Measurements from ENCODE around the gene SGCG.

SGCG gene

DNA sequence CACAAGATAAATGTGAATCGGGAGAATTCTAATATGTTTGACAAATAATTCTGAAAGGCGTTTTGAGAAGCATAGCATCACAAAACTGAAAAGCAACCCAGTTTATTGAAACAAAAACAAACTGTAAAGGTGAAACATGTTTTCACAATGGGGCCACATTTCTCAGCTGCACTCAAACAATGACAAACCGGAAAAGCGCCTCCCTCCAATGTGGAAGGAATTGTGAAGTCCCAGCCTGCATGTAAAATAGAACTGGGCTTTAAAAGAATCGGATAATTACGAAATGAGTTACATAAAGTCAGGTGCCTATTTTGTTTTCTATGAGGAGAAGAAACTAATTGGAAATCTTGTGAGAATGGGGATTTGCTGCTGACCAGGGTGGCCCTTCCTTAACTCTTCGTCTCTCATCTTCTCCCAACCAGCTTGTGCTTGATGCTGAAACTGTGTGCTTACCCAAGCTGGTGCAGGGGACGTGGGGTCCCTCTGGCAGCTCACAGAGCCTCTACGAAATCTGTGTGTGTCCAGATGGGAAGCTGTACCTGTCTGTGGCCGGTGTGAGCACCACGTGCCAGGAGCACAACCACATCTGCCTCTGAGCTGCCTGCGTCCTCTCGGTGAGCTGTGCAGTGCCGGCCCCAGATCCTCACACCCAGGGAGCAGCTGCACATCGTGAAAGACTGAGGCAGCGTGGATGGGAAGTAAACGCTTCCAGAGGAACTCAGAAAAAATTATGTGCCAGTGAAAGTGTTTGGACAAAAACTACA, 143.3 kb downstream of the SGCG start:
- H3K4me3 ChIP-seq (ENCODE audit: low read depth, low read length) = no peak overlapping the region
- DNase-seq (ENCODE audit: low read depth) = no peak
- TF ChIP-seq, protein P1, sequence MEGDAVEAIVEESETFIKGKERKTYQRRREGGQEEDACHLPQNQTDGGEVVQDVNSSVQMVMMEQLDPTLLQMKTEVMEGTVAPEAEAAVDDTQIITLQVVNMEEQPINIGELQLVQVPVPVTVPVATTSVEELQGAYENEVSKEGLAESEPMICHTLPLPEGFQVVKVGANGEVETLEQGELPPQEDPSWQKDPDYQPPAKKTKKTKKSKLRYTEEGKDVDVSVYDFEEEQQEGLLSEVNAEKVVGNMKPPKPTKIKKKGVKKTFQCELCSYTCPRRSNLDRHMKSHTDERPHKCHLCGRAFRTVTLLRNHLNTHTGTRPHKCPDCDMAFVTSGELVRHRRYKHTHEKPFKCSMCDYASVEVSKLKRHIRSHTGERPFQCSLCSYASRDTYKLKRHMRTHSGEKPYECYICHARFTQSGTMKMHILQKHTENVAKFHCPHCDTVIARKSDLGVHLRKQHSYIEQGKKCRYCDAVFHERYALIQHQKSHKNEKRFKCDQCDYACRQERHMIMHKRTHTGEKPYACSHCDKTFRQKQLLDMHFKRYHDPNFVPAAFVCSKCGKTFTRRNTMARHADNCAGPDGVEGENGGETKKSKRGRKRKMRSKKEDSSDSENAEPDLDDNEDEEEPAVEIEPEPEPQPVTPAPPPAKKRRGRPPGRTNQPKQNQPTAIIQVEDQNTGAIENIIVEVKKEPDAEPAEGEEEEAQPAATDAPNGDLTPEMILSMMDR (IDR thresholded peaks at IDR 0.05; ENCODE audit: low read depth, low read length, missing control alignments) = no peak

DNA sequence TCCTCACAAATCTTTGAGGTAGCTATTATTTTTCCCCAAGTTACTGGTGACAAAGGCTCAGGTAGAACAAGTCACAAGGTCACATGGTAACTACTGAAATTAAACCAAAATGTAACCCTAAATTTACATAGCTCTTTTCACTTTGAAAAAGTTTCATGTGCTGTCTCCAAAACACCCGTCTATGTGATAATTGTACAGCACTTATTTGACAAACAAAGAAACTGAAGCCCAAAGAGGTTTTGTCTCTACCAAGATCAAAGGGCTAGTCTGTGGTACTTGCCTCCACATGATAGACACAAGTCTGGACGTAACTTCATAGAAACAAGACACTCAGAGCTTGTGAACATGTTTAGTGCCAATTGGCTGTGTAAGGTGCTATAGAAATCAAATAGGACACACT, 144.4 kb downstream of the SGCG start:
- no peak overlapping the region for H3K4me3 ChIP-seq (ENCODE audit: low read depth, low read length)
- TF ChIP-seq, protein P1 (IDR thresholded peaks at IDR 0.05; ENCODE audit: low read depth, low read length, missing control alignments) = no peak
- no peak for DNase-seq (ENCODE audit: low read depth)

GRCh38 chr13:23330356-23330755, 149.6 kb downstream of the SGCG start:
- TF ChIP-seq, protein P1 (IDR thresholded peaks at IDR 0.05; ENCODE audit: low read depth, low read length, missing control alignments) = no peak
- no peak for DNase-seq (ENCODE audit: low read depth)
- no peak overlapping the region for H3K4me3 ChIP-seq (ENCODE audit: low read depth, low read length)

DNA sequence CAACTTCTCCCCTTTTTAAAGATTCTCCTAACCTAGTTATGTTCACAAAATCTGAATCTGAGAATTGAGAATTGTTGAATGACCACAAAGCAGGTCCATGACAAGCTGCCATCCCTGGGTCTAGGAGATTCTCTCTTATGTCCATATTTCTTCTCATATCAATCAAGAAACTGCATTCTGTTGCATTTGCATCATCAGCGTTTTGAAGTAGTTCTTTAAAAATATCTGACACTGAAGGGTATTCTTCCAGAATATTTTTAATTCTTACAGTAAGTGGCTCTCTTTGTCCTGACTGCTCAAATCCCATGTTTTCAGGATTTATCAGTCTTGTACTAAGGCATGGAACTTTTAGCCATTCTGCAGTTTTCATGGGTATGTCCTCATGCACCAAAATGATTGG, 158.4 kb downstream of the SGCG start:
- DNase-seq (ENCODE audit: low read depth) = no peak
- H3K4me3 ChIP-seq (ENCODE audit: low read depth, low read length) = no peak overlapping the region
- TF ChIP-seq, protein P1 (IDR thresholded peaks at IDR 0.05; ENCODE audit: low read depth, low read length, missing control alignments) = no peak

GRCh38 chr13:23344931-23345595, 164.3 kb downstream of the SGCG start:
- TF ChIP-seq, protein P1 (IDR thresholded peaks at IDR 0.05; ENCODE audit: low read depth, low read length, missing control alignments) = no peak
- no peak for DNase-seq (ENCODE audit: low read depth)
- no peak overlapping the region for H3K4me3 ChIP-seq (ENCODE audit: low read depth, low read length)

DNA sequence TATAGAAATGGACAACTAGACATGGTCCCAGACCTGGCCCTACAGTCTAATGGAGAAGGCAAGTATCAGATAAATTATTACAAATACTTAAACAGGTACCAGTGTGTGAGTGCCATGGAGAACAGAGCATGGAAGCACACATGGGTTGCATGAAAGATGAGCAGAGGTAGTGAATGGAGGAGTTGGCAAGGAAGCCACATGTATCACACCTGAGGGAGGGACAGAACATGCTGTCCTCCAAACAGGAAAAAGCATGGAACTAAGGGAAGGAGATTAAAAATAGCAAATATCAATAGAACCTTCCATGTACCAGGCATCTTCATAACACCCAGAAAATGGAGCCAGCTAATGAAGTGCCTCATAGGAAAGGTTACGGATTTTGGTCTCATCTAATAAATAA, 166.8 kb downstream of the SGCG start:
- H3K4me3 ChIP-seq (ENCODE audit: low read depth, low read length) = no peak overlapping the region
- TF ChIP-seq, protein P1 (IDR thresholded peaks at IDR 0.05; ENCODE audit: low read depth, low read length, missing control alignments) = no peak
- no peak for DNase-seq (ENCODE audit: low read depth)

All from GM12864 (cell line).